GM12874 (cell line): Measurements from ENCODE around the gene C15orf40.

Experiments used
- CTCF ChIP-seq: IDR thresholded peaks from 2 replicates; pipeline ENCODE4 v1.5.1; 2011; ENCODE audit warnings: low read depth, mild to moderate bottlenecking, control low read depth, low read length, moderate library complexity; ENCODE audit not compliant: insufficient read depth

The C15orf40 gene

GRCh38 chr15:82942691-82943090 lies 68.7 kb downstream of the C15orf40 start:
- TF ChIP-seq CTCF, result no peak
